Lower leg skin (tissue), 4 donors: ENCODE measurements around the gene CUL1. TPM values are rescaled to one million over a fixed set of nuclear protein-coding genes. Genes with fewer than 3 reads are reported as not detected.
A peak's percentile ranks its signal among the peaks of the same experiment; 100 is the strongest.

Source experiments
- DNase-seq, 2 donors: peaks; one replicate each; pipeline ENCODE4 v3.0.0-alpha.2; 2019; ENCODE audit warnings: low spot score in 2 of 2
- H3K4me3 ChIP-seq: fragments of 200-600 bp; sonication (generic); 2 replicates; pipeline ENCODE4 v1.5.1; 2017; ENCODE audit warnings: mild to moderate bottlenecking, low read depth; ENCODE audit not compliant: poor library complexity, severe bottlenecking
- POLR2A ChIP-seq, 2 donors: fragments of 450-650 bp; IDR thresholded peaks; one replicate each; pipeline ENCODE4 v1.6.1; 2016 to 2017; ENCODE audit warnings: antibody characterized with exemption in 2 of 2, mild to moderate bottlenecking in 1 of 2, moderate library complexity in 1 of 2
- WGBS, 2 donors: methylation state at CpG; one replicate each; pipeline ENCODE4 v1.1.5; 2018; 5-methylcytosine and 5-hydroxymethylcytosine counted together
- intact Hi-C: fragments of 100-400 bp; cut with DNase I; formaldehyde crosslinking; loops from one replicate; pipeline ENCODE4 v1.15.0; 2023; ENCODE audit warnings: low total_unique reads
- total RNA-seq, 4 donors: library from RNA; depleted of rRNA; stranded (reverse); fragments of >200 nt; gene quantifications; one replicate each; pipeline ENCODE4 v1.1.0, GENCODE V29; 2016
- TF ChIP-seq, protein P1 (sequence below), 3 donors: fragments of 450-650 bp; IDR thresholded peaks; one replicate each; pipeline ENCODE4 v1.5.1; 2016; ENCODE audit warnings: antibody characterized with exemption in 3 of 3, mild to moderate bottlenecking in 3 of 3, moderate library complexity in 2 of 3

Gene CUL1
- total RNA-seq, 4 donors from 2014 or later, result 49.6 to 56.5 (median 52.6) TPM

DNA sequence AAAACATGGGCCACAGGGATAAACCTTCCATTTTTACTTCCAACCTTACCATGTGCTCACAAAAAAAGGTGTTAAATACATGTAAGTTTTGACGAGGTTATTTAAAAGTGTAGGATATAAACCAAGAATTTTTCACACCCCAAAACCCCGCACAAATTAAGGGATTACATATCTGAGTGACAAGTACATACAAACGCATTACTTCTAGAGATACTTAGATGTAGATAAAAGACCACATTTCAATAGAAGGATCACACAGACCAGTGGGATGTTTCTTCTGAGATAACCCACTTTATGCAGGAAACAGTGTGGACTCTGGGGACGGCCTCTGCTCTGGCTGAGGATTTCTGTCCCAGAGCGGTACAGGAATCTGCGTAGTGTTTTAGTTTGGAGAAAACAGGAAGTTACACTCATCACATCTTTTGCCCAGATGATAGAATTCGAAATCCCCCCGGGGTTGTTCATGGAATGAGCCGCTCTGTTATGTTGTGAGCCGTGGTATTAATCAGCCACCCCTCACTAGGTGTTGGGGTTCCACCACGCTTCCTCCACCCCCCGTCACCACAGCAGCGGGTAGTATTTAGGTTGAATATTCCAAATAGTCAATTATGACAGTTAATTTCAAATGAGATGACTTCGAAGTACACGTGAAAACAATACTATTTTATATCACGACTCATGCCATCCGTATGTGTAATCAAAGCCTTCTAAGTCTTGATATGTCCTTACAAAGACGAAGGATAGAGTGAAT, 1.3 kb upstream of the CUL1 start:
- TF ChIP-seq, protein P1, sequence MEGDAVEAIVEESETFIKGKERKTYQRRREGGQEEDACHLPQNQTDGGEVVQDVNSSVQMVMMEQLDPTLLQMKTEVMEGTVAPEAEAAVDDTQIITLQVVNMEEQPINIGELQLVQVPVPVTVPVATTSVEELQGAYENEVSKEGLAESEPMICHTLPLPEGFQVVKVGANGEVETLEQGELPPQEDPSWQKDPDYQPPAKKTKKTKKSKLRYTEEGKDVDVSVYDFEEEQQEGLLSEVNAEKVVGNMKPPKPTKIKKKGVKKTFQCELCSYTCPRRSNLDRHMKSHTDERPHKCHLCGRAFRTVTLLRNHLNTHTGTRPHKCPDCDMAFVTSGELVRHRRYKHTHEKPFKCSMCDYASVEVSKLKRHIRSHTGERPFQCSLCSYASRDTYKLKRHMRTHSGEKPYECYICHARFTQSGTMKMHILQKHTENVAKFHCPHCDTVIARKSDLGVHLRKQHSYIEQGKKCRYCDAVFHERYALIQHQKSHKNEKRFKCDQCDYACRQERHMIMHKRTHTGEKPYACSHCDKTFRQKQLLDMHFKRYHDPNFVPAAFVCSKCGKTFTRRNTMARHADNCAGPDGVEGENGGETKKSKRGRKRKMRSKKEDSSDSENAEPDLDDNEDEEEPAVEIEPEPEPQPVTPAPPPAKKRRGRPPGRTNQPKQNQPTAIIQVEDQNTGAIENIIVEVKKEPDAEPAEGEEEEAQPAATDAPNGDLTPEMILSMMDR (IDR thresholded peaks at IDR 0.05), result no peak
- TF ChIP-seq POLR2A (IDR thresholded peaks at IDR 0.05), result no peak
- 16 to 22% methylated on average over 18 of the region's 18 CpGs for WGBS, 2 donors
- DNase-seq, result peak; percentile 32 to 90
- H3K4me3 ChIP-seq, result no peak overlapping the region
- intact Hi-C loops, result no loop called here

DNA sequence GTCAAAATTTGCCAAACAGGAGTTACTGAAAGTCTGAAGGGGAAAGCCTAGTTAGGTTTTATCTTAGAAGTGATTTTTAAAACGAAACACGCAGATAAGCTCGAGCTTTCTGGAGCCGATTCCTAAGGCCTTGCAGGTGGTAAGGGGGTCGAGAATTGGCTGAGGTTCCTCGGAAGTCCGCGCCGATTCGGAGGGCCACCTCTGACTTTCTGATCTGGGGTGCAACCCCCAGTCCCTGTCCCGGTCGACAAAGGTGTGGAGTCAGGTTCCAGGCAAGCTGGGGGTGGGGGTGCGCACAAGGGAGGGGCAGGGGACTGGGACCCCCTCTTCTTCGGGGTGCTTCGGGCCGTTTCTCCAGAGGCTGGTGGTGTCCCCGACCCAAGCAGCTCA, 701 bp upstream of the CUL1 start:
- WGBS, 2 donors, result 0 to 1% methylated on average over 15 to 16 of the region's 17 CpGs
- H3K4me3 ChIP-seq, result peak overlapping the region; percentile 81
- peak in 1 of 2 donors; percentile 20 for DNase-seq
- TF ChIP-seq, protein P1 (IDR thresholded peaks at IDR 0.05), result no peak
- TF ChIP-seq POLR2A (IDR thresholded peaks at IDR 0.05), result no peak
- intact Hi-C loops, result no loop called here

DNA sequence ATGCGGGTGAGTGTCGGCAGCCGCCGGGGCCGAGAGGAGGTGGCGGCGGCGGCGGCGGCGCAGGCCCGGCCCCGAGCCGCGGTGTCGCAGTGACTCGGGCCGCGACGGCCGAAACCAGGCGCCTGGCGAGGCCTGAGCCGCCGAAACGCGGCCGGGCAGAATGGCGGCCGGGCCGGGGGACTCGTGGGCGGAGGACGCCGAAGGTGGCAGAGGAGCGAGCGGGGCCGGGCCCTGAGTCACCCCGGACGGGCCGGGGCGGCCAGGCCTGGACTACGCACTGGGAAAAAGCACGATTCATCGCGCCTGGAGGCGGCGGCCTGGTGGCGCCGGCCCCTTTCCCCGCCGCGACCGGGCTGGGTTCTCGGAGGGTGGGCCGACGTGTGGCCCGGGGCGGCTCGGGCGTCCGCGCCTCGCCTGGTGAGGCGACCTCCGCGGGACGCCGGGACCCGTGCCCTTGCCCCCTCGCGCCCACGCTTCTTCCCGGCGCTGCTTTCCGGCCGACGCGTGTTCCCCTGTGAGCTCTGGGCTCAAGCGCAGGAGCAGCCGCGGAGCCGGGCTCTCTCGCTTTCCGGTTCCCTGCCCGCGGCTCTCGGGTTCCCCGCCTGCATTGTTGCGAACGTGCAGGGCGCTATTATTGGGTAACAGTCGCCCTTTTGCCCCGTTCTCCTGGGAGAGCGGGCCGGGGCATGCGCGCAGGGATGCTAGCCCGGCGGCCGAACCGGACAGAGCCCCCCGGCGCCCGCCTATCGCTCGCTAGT, 500 bp downstream of the CUL1 start:
- intact Hi-C loops, result no loop called here
- WGBS, 2 donors, result 0 to 4% methylated on average over 18 to 47 of the region's 107 CpGs
- peak; percentile 33 to 90 for DNase-seq
- TF ChIP-seq POLR2A (IDR thresholded peaks at IDR 0.05), result no peak
- TF ChIP-seq, protein P1 (IDR thresholded peaks at IDR 0.05), result no peak
- peak overlapping the region; percentile 81 for H3K4me3 ChIP-seq

DNA sequence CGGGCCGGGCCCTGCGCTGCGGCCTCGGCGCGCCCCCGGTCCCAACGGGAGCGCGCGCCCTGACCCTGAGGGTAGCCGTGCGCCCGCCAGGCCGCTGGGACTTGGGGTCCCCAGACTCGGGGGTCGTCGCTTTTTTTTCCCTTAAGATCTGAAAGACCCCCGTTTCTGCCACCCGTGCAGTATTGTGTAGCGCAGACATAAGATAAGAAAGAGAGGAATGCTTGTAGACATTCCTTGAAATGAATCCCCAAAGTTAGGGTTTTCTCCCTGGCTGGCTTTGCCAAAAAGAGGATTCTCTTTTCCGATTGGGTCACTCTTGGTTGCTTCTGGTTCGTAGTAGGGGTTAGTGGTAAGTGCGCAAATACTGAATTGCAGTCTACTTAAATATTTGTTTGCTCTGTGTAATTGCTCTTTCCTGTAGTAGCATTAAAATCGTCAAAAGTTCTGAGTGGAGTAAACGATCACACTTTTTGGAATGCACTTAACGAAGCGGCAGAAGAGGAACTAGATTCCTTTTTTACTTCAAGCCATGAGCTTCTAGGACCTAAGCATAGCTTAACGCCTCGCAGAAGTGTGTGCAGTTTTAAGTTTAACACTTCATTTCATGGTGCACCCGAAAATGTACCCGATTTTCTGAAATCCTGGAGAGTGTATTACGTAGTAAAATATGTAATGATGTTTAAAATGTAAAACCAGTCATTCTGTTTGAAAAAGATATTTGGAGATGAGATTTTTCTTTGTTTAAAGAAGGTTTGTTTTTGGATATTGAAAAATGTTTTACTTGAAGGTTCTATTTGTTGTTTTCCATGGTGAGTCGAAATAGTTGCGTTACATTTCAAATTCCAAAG, 1.3 kb downstream of the CUL1 start:
- WGBS, 2 donors, result 1 to 2% methylated on average over 23 to 24 of the region's 36 CpGs
- DNase-seq, result no peak
- TF ChIP-seq, protein P1 (IDR thresholded peaks at IDR 0.05), result no peak
- no peak for TF ChIP-seq POLR2A (IDR thresholded peaks at IDR 0.05)
- intact Hi-C loops, result loop anchor here (10.0 kb wide), 1 partner anchor 255 kb away; no protein-coding TSS in a partner anchor
- peak overlapping the region; percentile 81 for H3K4me3 ChIP-seq

DNA sequence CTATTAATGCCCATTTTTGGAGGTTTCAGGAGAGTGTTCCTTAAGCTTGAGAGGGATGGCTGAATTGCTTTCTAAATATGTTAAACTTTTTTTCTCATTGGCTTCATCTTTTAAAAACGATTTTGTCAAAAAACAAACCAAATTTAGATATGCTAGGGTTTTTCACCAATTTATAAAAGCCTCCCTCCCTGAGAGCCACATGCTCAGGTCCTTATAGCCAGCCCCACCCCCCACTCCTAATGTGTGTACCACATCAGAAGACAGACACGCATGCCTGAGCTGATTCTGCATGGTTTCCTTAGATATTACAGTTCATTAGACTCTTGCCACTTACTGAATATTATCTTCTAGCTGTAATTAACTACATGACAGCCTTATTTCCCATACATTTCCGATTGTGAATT, 2.0 kb downstream of the CUL1 start:
- WGBS, 2 donors, result 12% methylated on average over 3 of the region's 3 CpGs
- no peak overlapping the region for H3K4me3 ChIP-seq
- no peak for TF ChIP-seq POLR2A (IDR thresholded peaks at IDR 0.05)
- TF ChIP-seq, protein P1 (IDR thresholded peaks at IDR 0.05), result no peak
- no peak for DNase-seq
- intact Hi-C loops, result loop anchor here (10.0 kb wide), 1 partner anchor 254 kb away; no protein-coding TSS in a partner anchor
